Hindlimb muscle (tissue), 1 donor: ENCODE data around the gene TGM1. TPM values are rescaled to one million over a fixed set of nuclear protein-coding genes. Genes with fewer than 3 reads are reported as not detected.

Experiments
- DNase-seq: peaks from one replicate; pipeline ENCODE4 v3.0.0-alpha.2; 2013
- polyA plus RNA-seq: library from polyadenylated mRNA; unstranded; fragments of 120-200 nt; gene quantifications from one replicate; pipeline ENCODE4 v1.2.1, GENCODE V29; 2013; ENCODE audit not compliant: insufficient read length

TGM1 gene
- polyA plus RNA-seq = 2.1 TPM

GRCh38 chr14:24262821-24263733 is at the start of gene TGM1:
TGM1 (minus strand) TSS chr14:24263177; CDS start chr14:24262352, 825 bp downstream.
- no peak for DNase-seq

GRCh38 chr14:24311837-24312615 is 49.0 kb upstream of the TGM1 start:
- DNase-seq = no peak

- peak; percentile 69 for DNase-seq
Observed at GRCh38 chr14:24310646-24311604, 47.9 kb upstream of the TGM1 start, which contains the start of gene LTB4R. LTB4R (plus strand) TSS chr14:24311502; CDS start chr14:24315652, 4,150 bp downstream.

- no peak for DNase-seq
Observed at GRCh38 chr14:24310265-24310645, 47.3 kb upstream of the TGM1 start.

GRCh38 chr14:24309538-24310264 is 46.7 kb upstream of the TGM1 start, which contains the start of gene LTB4R2:
LTB4R2 (plus strand) TSS chr14:24310140; CDS start chr14:24310665, 525 bp downstream.
- no peak for DNase-seq

GRCh38 chr14:24308342-24309124 is 45.6 kb upstream of the TGM1 start:
- DNase-seq = no peak

GRCh38 chr14:24307575-24308341 is 44.8 kb upstream of the TGM1 start, which contains the start of gene CIDEB:
CIDEB (minus strand) TSS chr14:24307977; CDS start chr14:24307858, 119 bp downstream.
- no peak for DNase-seq

- no peak for DNase-seq
Observed at GRCh38 chr14:24307156-24307574, 44.2 kb upstream of the TGM1 start.

GRCh38 chr14:24304019-24304387 is 41.0 kb upstream of the TGM1 start:
- DNase-seq = no peak

- DNase-seq = no peak
Observed at GRCh38 chr14:24300326-24300980, 37.5 kb upstream of the TGM1 start.

- DNase-seq = peak; percentile 92
Observed at GRCh38 chr14:24299255-24300191, 36.5 kb upstream of the TGM1 start, which contains the start of the genes DHRS1 and NOP9. DHRS1 (minus strand) TSS chr14:24299780; CDS start chr14:24299106, 674 bp downstream. NOP9 (plus strand) TSS chr14:24299850; CDS start chr14:24299955, 105 bp downstream.

GRCh38 chr14:24298892-24299254 is 35.9 kb upstream of the TGM1 start:
- no peak for DNase-seq

- DNase-seq = no peak
Observed at GRCh38 chr14:24297190-24297964, 34.4 kb upstream of the TGM1 start.

GRCh38 chr14:24296341-24297157 is 33.6 kb upstream of the TGM1 start:
- DNase-seq = peak; percentile 58

GRCh38 chr14:24293525-24293924 is 30.5 kb upstream of the TGM1 start:
- no peak for DNase-seq
